ENCODE data around the gene CSRNP2. TPM values are rescaled to one million over a fixed set of nuclear protein-coding genes. Genes with fewer than 3 reads are reported as not detected.

CSRNP2 gene
- total and polyA plus RNA-seq, 2 of the 4 experiments (the other 2 are of a cell fraction) = 14.0 to 21.7 TPM

DNA sequence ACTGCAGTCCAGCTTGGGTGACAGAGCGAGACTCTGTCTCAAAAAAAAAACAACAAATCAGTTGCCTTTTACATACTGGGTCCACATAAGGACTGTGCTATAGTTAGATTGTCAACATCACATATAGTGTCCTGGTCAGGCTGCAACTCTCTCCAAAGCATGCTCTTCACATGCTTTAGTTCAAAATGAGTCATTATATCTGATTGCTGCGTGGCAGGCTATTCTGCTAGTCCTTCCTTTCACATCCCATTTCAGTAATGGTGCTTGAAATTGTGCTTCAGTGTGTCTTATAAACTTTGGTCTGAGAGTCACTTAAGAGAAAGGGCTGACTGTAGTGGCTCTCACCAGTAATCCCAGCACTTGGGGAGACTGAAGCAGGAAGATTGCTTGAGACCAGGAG, 28.3 kb downstream of the CSRNP2 start:
- H2BK120ac ChIP-seq (ENCODE audit: low read depth, low read length) = no peak overlapping the region
- CTCF ChIA-PET = no interaction called here
- DNase-seq (no peak), ATAC-seq (ENCODE audit: low read depth) (no peak)
- H4K91ac ChIP-seq (ENCODE audit: insufficient read depth, low read depth, low read length) = no peak overlapping the region
- peaks cover 5% of the 10 kb centered on the region for H3K9me1 ChIP-seq (ENCODE audit: insufficient read depth, low read length)
- H4K8ac ChIP-seq (ENCODE audit: low read depth in 2 of 2, low read length in 2 of 2) = no peak overlapping the region
- no peak overlapping the region for H2BK5ac ChIP-seq (ENCODE audit: low read depth, low read length, poor library complexity, severe bottlenecking)
- H3K56ac ChIP-seq (ENCODE audit: extremely low read depth, insufficient read depth, low read length) = no peak overlapping the region
- H3K18ac ChIP-seq (ENCODE audit: low read depth, low read length) = no peak overlapping the region
- no peaks in the 10 kb centered on the region for H3K4me1 ChIP-seq (ENCODE audit: control insufficient read depth, insufficient read depth, low read length)
- H2AK9ac ChIP-seq (replicated peaks; ENCODE audit: low read depth, low read length, poor library complexity) = no peak overlapping the region
- in situ Hi-C loops (cut with MboI; ENCODE audit: low sequenced_read_pairs) = no loop called here
- H4K20me1 ChIP-seq (ENCODE audit: insufficient read depth, low read length) = no peaks in the 10 kb centered on the region
- H3K27me3 ChIP-seq (ENCODE audit: control insufficient read depth, insufficient read depth, low read length) = no peaks in the 10 kb centered on the region
- dilution Hi-C loops (cut with HindIII; ENCODE audit: low sequenced_read_pairs, unreplicated experiment) = no loop called here
- H2BK20ac ChIP-seq (ENCODE audit: low read depth, low read length) = no peak overlapping the region
- H3K4ac ChIP-seq (ENCODE audit: low read depth, low read length) = no peak overlapping the region
- no peaks in the 10 kb centered on the region for H3K9me3 ChIP-seq (ENCODE audit: control insufficient read depth, insufficient read depth, low read length)
- TF ChIP-seq, protein P1, sequence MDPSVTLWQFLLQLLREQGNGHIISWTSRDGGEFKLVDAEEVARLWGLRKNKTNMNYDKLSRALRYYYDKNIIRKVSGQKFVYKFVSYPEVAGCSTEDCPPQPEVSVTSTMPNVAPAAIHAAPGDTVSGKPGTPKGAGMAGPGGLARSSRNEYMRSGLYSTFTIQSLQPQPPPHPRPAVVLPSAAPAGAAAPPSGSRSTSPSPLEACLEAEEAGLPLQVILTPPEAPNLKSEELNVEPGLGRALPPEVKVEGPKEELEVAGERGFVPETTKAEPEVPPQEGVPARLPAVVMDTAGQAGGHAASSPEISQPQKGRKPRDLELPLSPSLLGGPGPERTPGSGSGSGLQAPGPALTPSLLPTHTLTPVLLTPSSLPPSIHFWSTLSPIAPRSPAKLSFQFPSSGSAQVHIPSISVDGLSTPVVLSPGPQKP (IDR thresholded peaks at IDR 0.05; ENCODE audit: borderline replicate concordance, low read depth, low read length) = no peak
- TF ChIP-seq CTCF (conservative IDR thresholded peaks at IDR 0.05; ENCODE audit: low read depth, low read length) = no peak
- no peak for TF ChIP-seq CEBPB (IDR thresholded peaks at IDR 0.05; ENCODE audit: low read depth, low read length)
- TF ChIP-seq CHD1 (IDR thresholded peaks at IDR 0.05; ENCODE audit: low read depth, low read length) = no peak
- TF ChIP-seq MAZ (IDR thresholded peaks at IDR 0.05; ENCODE audit: borderline replicate concordance, low read depth, low read length) = no peak
- no peak for TF ChIP-seq POLR2A (IDR thresholded peaks at IDR 0.05; ENCODE audit: low read depth, low read length)
- TF ChIP-seq BHLHE40 (IDR thresholded peaks at IDR 0.05; ENCODE audit: low read depth, low read length) = no peak
- no peak for TF ChIP-seq RFX5 (IDR thresholded peaks at IDR 0.05; ENCODE audit: low read depth, low read length)
- no peak for TF ChIP-seq NFE2L2 (IDR thresholded peaks at IDR 0.05; ENCODE audit: low read depth, low read length)
- no peak for TF ChIP-seq RCOR1 (IDR thresholded peaks at IDR 0.05; ENCODE audit: insufficient replicate concordance, low read length)
- no peak for TF ChIP-seq SMC3 (IDR thresholded peaks at IDR 0.05; ENCODE audit: low read depth, low read length)
- TF ChIP-seq RAD21 (IDR thresholded peaks at IDR 0.05; ENCODE audit: low read length) = no peak
- TF ChIP-seq, protein P2, sequence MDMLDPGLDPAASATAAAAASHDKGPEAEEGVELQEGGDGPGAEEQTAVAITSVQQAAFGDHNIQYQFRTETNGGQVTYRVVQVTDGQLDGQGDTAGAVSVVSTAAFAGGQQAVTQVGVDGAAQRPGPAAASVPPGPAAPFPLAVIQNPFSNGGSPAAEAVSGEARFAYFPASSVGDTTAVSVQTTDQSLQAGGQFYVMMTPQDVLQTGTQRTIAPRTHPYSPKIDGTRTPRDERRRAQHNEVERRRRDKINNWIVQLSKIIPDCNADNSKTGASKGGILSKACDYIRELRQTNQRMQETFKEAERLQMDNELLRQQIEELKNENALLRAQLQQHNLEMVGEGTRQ (IDR thresholded peaks at IDR 0.05; ENCODE audit: low read depth, low read length) = no peak
- no peak for TF ChIP-seq MXI1 (IDR thresholded peaks at IDR 0.05; ENCODE audit: borderline replicate concordance, low read depth, low read length)
- TF ChIP-seq FOS (IDR thresholded peaks at IDR 0.05; ENCODE audit: low read depth, low read length) = no peak
- TF ChIP-seq MAFK (IDR thresholded peaks at IDR 0.05; ENCODE audit: low read depth, low read length) = no peak
- peaks cover 32% of the 10 kb centered on the region for H3K36me3 ChIP-seq (ENCODE audit: control insufficient read depth, insufficient read depth, low read length)
- H4K5ac ChIP-seq (ENCODE audit: low read depth, low read length) = no peak overlapping the region
- no peak overlapping the region for H3K27ac ChIP-seq (ENCODE audit: insufficient read depth, low read length)
- no peak overlapping the region for H2BK15ac ChIP-seq (ENCODE audit: low read depth, low read length)
- no peak overlapping the region for H3K4me3 ChIP-seq (ENCODE audit: insufficient read depth, low read depth, low read length)
- POLR2A ChIA-PET (ENCODE audit: unreplicated experiment) = no interaction called here
- H3K23ac ChIP-seq (ENCODE audit: low read depth, low read length) = no peak overlapping the region
- H2AFZ ChIP-seq (replicated peaks; ENCODE audit: low read length, poor library complexity) = no peak overlapping the region
- H2AK5ac ChIP-seq (ENCODE audit: low read depth, low read length) = no peak overlapping the region
- no peak overlapping the region for H3K4me2 ChIP-seq (ENCODE audit: low read depth, low read length)
- intact Hi-C loops (cut with micrococcal nuclease) = no loop called here
- no TSS peak for BruUV-seq (replicated peaks)
- WGBS, 2 experiments (ENCODE audit: extremely low coverage in 2 of 2, insufficient read length in 1 of 2) = no CpG with 5 or more reads among the region's 2 CpGs
- no peak overlapping the region for H3K14ac ChIP-seq (replicated peaks; ENCODE audit: low read depth, low read length)
- no peak overlapping the region for H3K9ac ChIP-seq (ENCODE audit: low read depth, low read length)
- peaks cover 4 to 10% of the 10 kb centered on the region in 2 experiments; a peak in 1 of 4 replicates for H3K79me1 ChIP-seq (ENCODE audit: low read depth in 1 of 2, low read length in 2 of 2)
